ENCODE data around the gene NOCT.

GRCh38 chr4:139084804-139085093 is 69.2 kb downstream of the NOCT start:
- no peak for TF ChIP-seq ATF3 (CRISPR knock-in tag; conservative IDR thresholded peaks at IDR 0.05)
- no peak for TF ChIP-seq CTCF (IDR thresholded peaks at IDR 0.05)
- TF ChIP-seq E2F5 (CRISPR knock-in tag; IDR thresholded peaks at IDR 0.05) = no peak
- no peak for TF ChIP-seq GABPB1 (CRISPR knock-in tag; IDR thresholded peaks at IDR 0.05)
- TF ChIP-seq ZBTB21 (CRISPR knock-in tag; IDR thresholded peaks at IDR 0.05; ENCODE audit: borderline replicate concordance) = no peak
- TF ChIP-seq PREB (CRISPR knock-in tag; IDR thresholded peaks at IDR 0.05; ENCODE audit: borderline replicate concordance) = no peak
- no peak for TF ChIP-seq RELA (CRISPR knock-in tag; IDR thresholded peaks at IDR 0.05; ENCODE audit: borderline replicate concordance)
- TF ChIP-seq JUN (CRISPR knock-in tag; IDR thresholded peaks at IDR 0.05) = no peak
- TF ChIP-seq ELF4 (CRISPR knock-in tag; IDR thresholded peaks at IDR 0.05; ENCODE audit: low read depth) = no peak
- no peak for TF ChIP-seq MXD4 (CRISPR knock-in tag; IDR thresholded peaks at IDR 0.05; ENCODE audit: borderline replicate concordance)
